ENCODE data around the gene SAE1.
"Not testable (repeated sequence)": the region's sequence is repeated elsewhere in the genome, so short reads cannot be mapped to it uniquely, and the experiment has no call there.

Gene SAE1

GRCh38 chr19:47243364-47243775 lies 112.7 kb downstream of the SAE1 start:
- no peak for DNase-seq

GRCh38 chr19:47243776-47244547 lies 113.3 kb downstream of the SAE1 start:
- DNase-seq, result peak; percentile 94

- DNase-seq, result peak; percentile 85
Measured at GRCh38 chr19:47247308-47247990, 116.8 kb downstream of the SAE1 start.

DNA sequence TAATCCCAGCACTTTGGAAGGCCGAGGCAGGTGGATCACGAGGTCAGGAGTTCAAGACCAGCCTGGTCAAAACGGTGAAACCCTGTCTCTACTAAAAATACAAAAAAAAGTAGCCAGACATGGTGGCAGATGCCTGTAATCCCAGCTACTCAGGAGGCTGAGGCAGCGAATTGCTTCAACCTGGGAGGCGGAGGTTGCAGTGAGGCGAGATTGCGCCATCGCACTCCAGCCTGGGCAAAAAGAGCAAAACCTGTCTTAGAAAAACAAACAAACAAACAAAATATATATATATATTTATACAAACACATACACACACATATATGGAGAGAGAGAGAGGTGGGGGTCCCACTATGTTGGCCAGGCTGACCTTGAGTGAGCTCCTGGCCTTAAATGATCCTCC lies 122.4 kb downstream of the SAE1 start:
- DNase-seq, result not testable (repeated sequence)

- no peak for DNase-seq
Measured at GRCh38 chr19:47253467-47253881, 122.8 kb downstream of the SAE1 start.

GRCh38 chr19:47253970-47254369 lies 123.3 kb downstream of the SAE1 start:
- DNase-seq, result no peak

DNA sequence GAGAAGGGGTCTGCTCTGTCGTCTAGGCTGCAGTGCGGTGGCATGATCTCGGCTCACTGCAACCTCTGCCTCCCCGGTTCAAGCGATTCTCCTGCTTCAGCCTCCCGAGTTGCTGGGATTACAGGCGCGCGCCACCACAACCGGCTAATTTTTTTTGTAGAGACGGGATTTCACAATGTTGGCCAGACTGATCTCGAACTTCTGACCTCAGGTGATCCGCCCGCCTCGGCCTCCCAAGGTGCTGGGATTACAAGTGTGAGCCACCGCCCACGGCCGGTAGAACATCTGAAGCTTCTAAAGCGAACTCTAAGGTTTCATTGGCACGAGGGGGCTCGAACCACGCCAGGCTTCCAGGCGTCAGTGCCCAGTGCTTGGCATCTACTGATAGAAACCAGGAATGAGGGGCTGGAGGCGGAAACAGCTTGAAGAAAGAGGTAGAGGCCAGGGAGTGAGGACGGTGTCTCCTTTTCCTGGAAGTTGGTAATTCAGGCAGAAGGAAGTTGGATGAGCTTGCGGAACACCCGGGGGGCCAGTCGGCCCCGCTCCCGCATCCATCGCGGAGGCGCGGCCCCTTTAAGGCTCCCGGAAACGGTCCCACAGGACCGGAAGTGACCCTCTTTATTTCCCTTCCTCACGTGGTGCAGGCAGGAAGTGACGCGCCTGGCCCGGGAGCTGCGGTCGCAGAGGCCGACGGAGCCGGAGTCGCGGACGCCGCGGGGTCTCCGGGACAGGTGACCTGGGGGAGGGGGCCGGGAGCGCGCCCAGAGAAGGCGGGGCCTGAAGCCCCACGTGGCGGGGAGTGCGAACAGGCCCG lies 125.5 kb downstream of the SAE1 start, which contains the start of gene CCDC9:
Gene CCDC9 (plus strand): TSS at position 647 of the 814 bp plus-strand sequence. CDS start 1,876 bp downstream, outside the sequence.
- DNase-seq, result peak; percentile 98

DNA sequence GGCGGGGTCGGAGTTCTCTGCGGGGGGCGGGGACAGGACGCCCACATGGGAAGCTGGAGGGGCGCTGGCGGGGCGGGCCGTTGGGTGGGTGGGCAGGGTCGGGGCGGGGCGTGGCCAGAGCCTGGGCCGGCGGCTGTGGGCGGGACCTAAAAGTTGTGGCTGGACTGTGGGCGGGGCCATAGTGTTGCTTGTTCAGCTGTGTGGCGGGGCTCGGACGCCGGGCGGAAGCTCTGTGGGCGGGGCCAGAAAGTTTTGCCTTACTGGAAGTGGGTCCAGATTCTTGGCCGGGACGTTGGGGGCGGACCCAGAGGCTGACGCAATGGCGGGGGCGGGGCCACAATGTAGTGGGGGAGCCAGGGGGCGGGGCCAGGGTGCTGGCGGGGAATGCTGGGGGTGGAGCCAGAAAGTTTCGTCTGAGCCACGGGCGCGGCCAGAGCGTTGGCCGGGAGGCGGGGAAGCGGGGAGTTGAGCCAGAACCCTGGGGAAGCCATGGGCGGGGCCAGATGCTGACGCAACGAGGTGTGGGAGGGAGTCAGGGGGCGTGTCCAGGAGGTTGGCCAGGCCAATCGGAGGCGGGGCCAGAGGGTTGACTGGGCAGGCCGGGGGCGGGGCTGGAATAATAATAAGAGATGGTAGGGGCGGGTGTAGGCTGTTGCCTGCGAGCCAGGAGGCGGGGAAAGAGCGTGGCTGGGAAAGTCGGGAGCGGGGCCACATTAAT lies 126.2 kb downstream of the SAE1 start:
- peak; percentile 100 for DNase-seq

GRCh38 chr19:47257411-47258169 lies 127.0 kb downstream of the SAE1 start:
- no peak for DNase-seq

DNA sequence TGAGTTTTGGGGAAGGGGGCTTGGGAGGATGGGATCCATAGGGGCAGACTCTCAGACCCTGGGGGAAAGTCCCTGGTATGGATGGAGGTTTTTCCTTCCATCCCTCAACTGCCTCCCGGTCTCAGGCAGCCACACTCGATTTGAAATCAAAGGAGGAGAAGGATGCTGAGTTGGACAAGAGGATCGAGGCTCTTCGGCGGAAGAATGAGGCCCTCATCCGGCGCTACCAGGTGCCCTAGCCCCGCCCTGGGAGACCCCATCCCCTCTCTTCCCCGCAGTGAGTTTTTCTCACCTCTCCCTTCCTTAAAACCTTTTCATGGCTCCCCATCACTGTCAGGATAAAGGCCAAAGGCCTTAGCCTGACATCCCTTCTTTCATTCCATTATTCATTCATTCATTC lies 127.8 kb downstream of the SAE1 start:
- DNase-seq, result no peak

GRCh38 chr19:47258895-47259555 lies 128.4 kb downstream of the SAE1 start:
- no peak for DNase-seq

Measured in right forelimb (tissue), 1 donor.